Suprapubic skin (tissue), 4 donors: Measurements from ENCODE around the gene DTNB. TPM values are rescaled to one million over a fixed set of nuclear protein-coding genes. Genes with fewer than 3 reads are reported as not detected.
"Not testable (repeated sequence)": the region's sequence is repeated elsewhere in the genome, so short reads cannot be mapped to it uniquely, and the experiment has no call there.

Experiments
- DNase-seq, 2 donors: peaks; one replicate each; pipeline ENCODE4 v3.0.0-alpha.2; 2019; ENCODE audit warnings: low spot score in 2 of 2
- H3K27ac ChIP-seq: fragments of 200-600 bp; sonication (generic); one replicate; pipeline ENCODE4 v1.5.1; 2019
- H3K27me3 ChIP-seq: fragments of 200-600 bp; sonication (generic); one replicate; pipeline ENCODE4 v1.5.1; 2019
- H3K36me3 ChIP-seq: fragments of 200-600 bp; sonication (generic); one replicate; pipeline ENCODE4 v1.5.1; 2019
- H3K4me1 ChIP-seq: fragments of 200-600 bp; sonication (generic); one replicate; pipeline ENCODE4 v1.5.1; 2019
- H3K4me3 ChIP-seq: fragments of 200-600 bp; sonication (generic); one replicate; pipeline ENCODE4 v1.5.1; 2019; ENCODE audit warnings: mild to moderate bottlenecking
- H3K9me3 ChIP-seq: fragments of 200-600 bp; sonication (generic); one replicate; pipeline ENCODE4 v1.5.1; 2019
- EP300 ChIP-seq: sonication (generic); formaldehyde crosslinking; IDR thresholded peaks from one replicate; pipeline ENCODE4 v1.6.1; 2017; ENCODE audit warnings: antibody characterized with exemption
- POLR2A ChIP-seq, 2 donors: fragments of 450-650 bp; IDR thresholded peaks; one replicate each; pipeline ENCODE4 v1.6.1; 2017; ENCODE audit warnings: antibody characterized with exemption in 2 of 2, mild to moderate bottlenecking in 2 of 2, moderate library complexity in 2 of 2
- POLR2AphosphoS5 ChIP-seq, 3 donors: sonication (generic); formaldehyde crosslinking; IDR thresholded peaks; one replicate each; pipeline ENCODE4 v1.6.1; 2017; ENCODE audit warnings: antibody characterized with exemption in 3 of 3
- WGBS: methylation state at CpG from one replicate; pipeline ENCODE4 v1.1.5; 2018; 5-methylcytosine and 5-hydroxymethylcytosine counted together
- total RNA-seq, 4 donors: library from RNA; depleted of rRNA; stranded (reverse); fragments of >200 nt; gene quantifications; one replicate each; pipeline ENCODE4 v1.1.0, GENCODE V29; 2016
- TF ChIP-seq, protein P1 (sequence below), 2 donors: fragments of 200-600 bp in 1 of 2; fragments of 450-650 bp in 1 of 2; sonication (generic) in 1 of 2; IDR thresholded peaks; one replicate each; pipeline ENCODE4 v1.5.1; 2016 to 2019; ENCODE audit warnings: antibody characterized with exemption in 2 of 2, mild to moderate bottlenecking in 1 of 2, moderate library complexity in 1 of 2

DTNB gene
- total RNA-seq, 4 donors from 2014 or later, result 11.8 to 40.1 (median 24.1) TPM

DNA sequence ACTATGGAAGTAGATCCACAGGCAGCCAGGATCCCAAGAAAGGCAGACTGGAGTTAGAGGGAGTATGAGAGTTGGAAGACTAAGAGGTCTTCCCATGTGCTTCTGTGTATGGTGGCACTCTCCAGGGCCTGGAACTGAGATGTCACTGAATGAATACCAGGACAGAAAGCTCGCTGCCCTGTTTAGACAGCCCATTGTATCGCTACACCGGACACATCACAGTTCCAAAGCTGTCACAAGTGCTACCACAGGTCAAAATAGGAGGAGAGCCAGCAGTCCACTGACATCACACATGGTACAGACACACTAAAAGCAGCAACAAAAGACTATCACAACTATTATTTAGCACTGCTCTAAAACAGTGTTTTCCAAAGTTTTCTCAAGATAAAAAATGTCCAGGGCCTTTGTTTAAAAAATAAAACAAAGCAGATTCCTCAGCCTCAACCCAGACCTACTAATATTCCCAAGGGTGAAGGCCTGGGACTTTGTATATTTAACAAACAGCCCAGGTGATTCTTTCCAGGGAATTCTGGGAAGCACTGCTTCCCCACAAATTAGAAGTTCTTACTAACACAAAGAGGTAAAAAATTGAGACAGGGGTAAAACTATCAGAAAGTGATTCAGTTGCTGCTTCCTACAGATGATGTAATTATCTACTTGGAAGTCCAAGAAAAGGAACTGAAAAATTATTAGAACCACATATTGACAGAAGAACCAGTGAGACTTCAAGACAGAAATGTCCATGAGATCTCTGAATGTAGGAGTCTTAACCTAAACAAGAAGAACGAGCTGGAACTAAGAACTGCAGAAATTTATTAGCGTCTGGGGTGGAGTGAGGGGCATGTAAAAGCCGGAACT is 116.0 kb downstream of the DTNB start:
- H3K9me3 ChIP-seq, result no peaks in the 10 kb centered on the region
- H3K27ac ChIP-seq, result no peak overlapping the region
- no peaks in the 10 kb centered on the region for H3K27me3 ChIP-seq
- TF ChIP-seq POLR2A (IDR thresholded peaks at IDR 0.05), result no peak
- TF ChIP-seq, protein P1, sequence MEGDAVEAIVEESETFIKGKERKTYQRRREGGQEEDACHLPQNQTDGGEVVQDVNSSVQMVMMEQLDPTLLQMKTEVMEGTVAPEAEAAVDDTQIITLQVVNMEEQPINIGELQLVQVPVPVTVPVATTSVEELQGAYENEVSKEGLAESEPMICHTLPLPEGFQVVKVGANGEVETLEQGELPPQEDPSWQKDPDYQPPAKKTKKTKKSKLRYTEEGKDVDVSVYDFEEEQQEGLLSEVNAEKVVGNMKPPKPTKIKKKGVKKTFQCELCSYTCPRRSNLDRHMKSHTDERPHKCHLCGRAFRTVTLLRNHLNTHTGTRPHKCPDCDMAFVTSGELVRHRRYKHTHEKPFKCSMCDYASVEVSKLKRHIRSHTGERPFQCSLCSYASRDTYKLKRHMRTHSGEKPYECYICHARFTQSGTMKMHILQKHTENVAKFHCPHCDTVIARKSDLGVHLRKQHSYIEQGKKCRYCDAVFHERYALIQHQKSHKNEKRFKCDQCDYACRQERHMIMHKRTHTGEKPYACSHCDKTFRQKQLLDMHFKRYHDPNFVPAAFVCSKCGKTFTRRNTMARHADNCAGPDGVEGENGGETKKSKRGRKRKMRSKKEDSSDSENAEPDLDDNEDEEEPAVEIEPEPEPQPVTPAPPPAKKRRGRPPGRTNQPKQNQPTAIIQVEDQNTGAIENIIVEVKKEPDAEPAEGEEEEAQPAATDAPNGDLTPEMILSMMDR (IDR thresholded peaks at IDR 0.05), result no peak
- no peak for TF ChIP-seq EP300
- TF ChIP-seq POLR2AphosphoS5 (IDR thresholded peaks at IDR 0.05), result no peak
- H3K4me3 ChIP-seq, result no peak overlapping the region
- no peak for DNase-seq
- no peaks in the 10 kb centered on the region for H3K36me3 ChIP-seq
- WGBS, result 82% methylated on average over 6 of the region's 6 CpGs
- H3K4me1 ChIP-seq, result no peaks in the 10 kb centered on the region

DNA sequence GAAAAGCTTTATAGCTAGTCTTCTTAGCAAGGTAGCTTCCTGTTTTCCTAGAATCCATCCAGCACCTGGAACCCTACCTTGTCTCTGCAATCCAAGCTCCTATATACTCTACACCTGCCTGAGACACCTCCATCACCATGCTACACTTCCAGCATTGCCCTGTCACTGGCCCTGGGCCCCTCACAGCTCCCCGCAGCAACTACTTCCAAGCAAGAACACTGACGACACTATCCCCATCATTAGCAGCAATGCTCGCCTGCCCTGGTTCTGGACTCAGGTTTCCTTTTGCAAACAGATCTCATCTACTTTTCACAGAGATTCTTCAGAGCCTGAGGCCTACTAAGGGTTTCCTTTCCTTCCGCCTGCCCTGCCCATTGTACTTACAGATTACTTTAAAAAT is 121.1 kb downstream of the DTNB start:
- Histone ChIP-seq H3K27me3 (no peaks in the 10 kb centered on the region), H3K36me3 (no peaks in the 10 kb centered on the region), H3K4me3 (no peak overlapping the region), H3K9me3 (no peaks in the 10 kb centered on the region), H3K4me1 (no peaks in the 10 kb centered on the region), H3K27ac (no peak overlapping the region)
- TF ChIP-seq, protein P1 (IDR thresholded peaks at IDR 0.05), result no peak
- TF ChIP-seq EP300, result no peak
- no peak for TF ChIP-seq POLR2AphosphoS5 (IDR thresholded peaks at IDR 0.05)
- TF ChIP-seq POLR2A (IDR thresholded peaks at IDR 0.05), result no peak
- DNase-seq, result no peak
- 96% methylated on average over 4 of the region's 4 CpGs for WGBS

GRCh38 chr2:25551316-25551715 is 122.1 kb downstream of the DTNB start:
- H3K27ac ChIP-seq, result no peak overlapping the region
- no peaks in the 10 kb centered on the region for H3K4me1 ChIP-seq
- H3K27me3 ChIP-seq, result no peaks in the 10 kb centered on the region
- no peaks in the 10 kb centered on the region for H3K36me3 ChIP-seq
- 80% methylated on average over 2 of the region's 2 CpGs for WGBS
- H3K4me3 ChIP-seq, result no peak overlapping the region
- H3K9me3 ChIP-seq, result no peaks in the 10 kb centered on the region
- no peak for TF ChIP-seq EP300
- DNase-seq, result no peak

GRCh38 chr2:25549571-25549970 is 123.8 kb downstream of the DTNB start:
- not testable (repeated sequence) for H3K9me3 ChIP-seq, DNase-seq, H3K27me3 ChIP-seq, H3K27ac ChIP-seq, H3K4me3 ChIP-seq, H3K4me1 ChIP-seq, H3K36me3 ChIP-seq
- 82% methylated on average over 2 of the region's 2 CpGs for WGBS

GRCh38 chr2:25548601-25549000 is 124.8 kb downstream of the DTNB start:
- Histone ChIP-seq H3K36me3 (no peaks in the 10 kb centered on the region), H3K27me3 (no peaks in the 10 kb centered on the region), H3K4me3 (no peak overlapping the region), H3K9me3 (no peaks in the 10 kb centered on the region), H3K4me1 (no peaks in the 10 kb centered on the region), H3K27ac (no peak overlapping the region)
- TF ChIP-seq EP300 (no peak), POLR2A (IDR thresholded peaks at IDR 0.05) (no peak), POLR2AphosphoS5 (IDR thresholded peaks at IDR 0.05) (no peak)
- TF ChIP-seq, protein P1 (IDR thresholded peaks at IDR 0.05), result no peak
- 67% methylated on average over 2 of the region's 2 CpGs for WGBS
- no peak for DNase-seq

DNA sequence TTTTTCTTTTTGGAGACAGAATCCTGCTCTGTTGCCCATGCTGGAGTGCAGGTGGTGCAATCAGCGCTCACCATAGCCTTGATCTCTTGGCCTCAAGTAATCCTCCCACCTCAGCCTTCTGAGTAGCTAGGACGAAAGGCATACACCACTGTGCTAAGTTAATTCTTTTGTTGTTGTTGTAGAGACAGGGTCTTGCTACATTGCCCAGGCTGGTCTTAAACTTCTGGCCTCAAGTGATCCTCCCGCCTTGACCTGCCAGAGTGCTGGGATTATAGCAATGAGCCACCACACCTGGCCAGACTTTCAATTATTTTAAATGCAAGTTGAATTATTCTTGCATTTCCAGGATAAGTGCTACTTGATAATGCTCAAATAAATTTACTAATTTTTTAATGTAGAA is 126.5 kb downstream of the DTNB start:
- DNase-seq, result no peak
- Histone ChIP-seq H3K4me3 (no peak overlapping the region), H3K27ac (no peak overlapping the region), H3K36me3 (no peaks in the 10 kb centered on the region), H3K4me1 (no peaks in the 10 kb centered on the region), H3K27me3 (no peaks in the 10 kb centered on the region), H3K9me3 (no peaks in the 10 kb centered on the region)
- 98% methylated on average over 3 of the region's 3 CpGs for WGBS
- TF ChIP-seq, protein P1 (IDR thresholded peaks at IDR 0.05), result no peak
- TF ChIP-seq EP300 (no peak), POLR2A (IDR thresholded peaks at IDR 0.05) (no peak), POLR2AphosphoS5 (IDR thresholded peaks at IDR 0.05) (no peak)
